K562 (cell line): ENCODE results near the gene RNF44. TPM values are rescaled to one million over a fixed set of nuclear protein-coding genes. Genes with fewer than 3 reads are reported as not detected.

Experiments used
- ATAC-seq: fragments of 200-7000 bp; cut with Tn5 transposase; 3 replicates; pipeline ENCODE4 v1.9.1; 2020; ENCODE audit warnings: moderate library complexity
- BruUV-seq: library from RNA; stranded (reverse); fragments of 400-500 nt; replicated peaks from 2 replicates; lab custom pipeline; 2021; lab: Mats Ljungman, UMichigan
- CTCF ChIA-PET: fragments of 300-600 bp; formaldehyde crosslinking; extraction: SDS; loops from one replicate; lab custom pipeline; 2021; ENCODE audit warnings: low intra/inter-chr PET ratio; lab: Yijun Ruan, JAX
- POLR2A ChIA-PET: fragments of 300-600, 350-650 bp; sonication (Branson Sonifier 250); formaldehyde crosslinking; extraction: SDS; loops from one replicate; lab custom pipeline; 2021; ENCODE audit warnings: antibody characterized with exemption, inconsistent platforms; lab: Yijun Ruan, JAX
- DNase-seq, 4 experiments: peaks; one replicate each; pipeline versions ENCODE4 v3.0.0 to v3.0.0-alpha.2; 2011 to 2018; ENCODE audit warnings: low spot score in 3 of 4, mixed read lengths in 3 of 4; ENCODE audit errors: extremely low read depth in 1 of 4
- FAIRE-seq: peaks from 2 replicates; lab custom pipeline; 2011; peaks lifted over from hg19 to GRCh38; lab: Jason Lieb, UNC
- H2AFZ ChIP-seq: 2 replicates; pipeline ENCODE4 v1.6.0; 2011; ENCODE audit warnings: low read depth, low read length, control low read depth, inconsistent platforms
- H3K27ac ChIP-seq: fragments of 200-600 bp; 3 replicates; pipeline ENCODE4 v1.8.0; 2011; ENCODE audit warnings: low read depth, mild to moderate bottlenecking, control low read depth, inconsistent platforms, low read length, moderate library complexity, mixed read lengths; ENCODE audit errors: extremely low read depth
- H3K27me3 ChIP-seq, 2 experiments: fragments of 300-600 bp in 1 of 2; 2 replicates in 1 of 2; 3 replicates in 1 of 2; pipeline versions ENCODE4 v1.6.0 to v1.8.0; 2011; ENCODE audit warnings: inconsistent platforms in 2 of 2, low read length in 2 of 2, mild to moderate bottlenecking in 1 of 2, mixed read lengths in 1 of 2, moderate library complexity in 1 of 2; ENCODE audit not compliant: control insufficient read depth in 2 of 2, insufficient read depth in 2 of 2
- H3K36me3 ChIP-seq: fragments of 300-600 bp; 3 replicates; pipeline ENCODE4 v1.8.0; 2011; ENCODE audit warnings: mild to moderate bottlenecking, low read length, inconsistent platforms; ENCODE audit not compliant: control insufficient read depth, insufficient read depth
- H3K4me1 ChIP-seq, 2 experiments: fragments of 200-600 bp in 1 of 2; replicated peaks in 1 of 2; 2 replicates in 1 of 2; 3 replicates in 1 of 2; pipeline versions ENCODE4 v1.5.1 to v1.8.0; 2011; ENCODE audit warnings: inconsistent platforms in 2 of 2, low read length in 2 of 2, mild to moderate bottlenecking in 1 of 2, mixed read lengths in 1 of 2, moderate library complexity in 1 of 2; ENCODE audit not compliant: control insufficient read depth in 2 of 2, insufficient read depth in 2 of 2
- H3K4me2 ChIP-seq: 2 replicates; pipeline ENCODE4 v1.6.1; 2011; ENCODE audit warnings: low read length, control low read depth, inconsistent platforms, mixed read lengths; ENCODE audit not compliant: insufficient read depth
- H3K4me3 ChIP-seq: fragments of 200-600 bp; sonication (generic), shearing (Covaris generic); 2 replicates; pipeline ENCODE4 v1.5.1; 2016; ENCODE audit warnings: control low read depth, inconsistent platforms
- H3K79me2 ChIP-seq: fragments of 200-600 bp; 3 replicates; pipeline ENCODE4 v1.8.0; 2011; ENCODE audit warnings: low read length, inconsistent platforms; ENCODE audit not compliant: control insufficient read depth, insufficient read depth
- H3K9ac ChIP-seq, 2 experiments: 2 replicates each; pipeline versions ENCODE4 v1.6.0 to v1.6.1; 2011; ENCODE audit warnings: low read depth in 2 of 2, low read length in 2 of 2, control low read depth in 1 of 2, inconsistent platforms in 1 of 2, mild to moderate bottlenecking in 1 of 2, mixed read lengths in 1 of 2; ENCODE audit not compliant: insufficient read depth in 1 of 2
- H3K9me1 ChIP-seq: one replicate; pipeline ENCODE4 v1.6.0; 2011; ENCODE audit warnings: inconsistent platforms, mild to moderate bottlenecking, low read length, moderate library complexity; ENCODE audit not compliant: control insufficient read depth, insufficient read depth
- H3K9me3 ChIP-seq: replicated peaks from 2 replicates; pipeline ENCODE4 v1.5.1; 2011; ENCODE audit warnings: low read depth, low read length, inconsistent platforms; ENCODE audit not compliant: control insufficient read depth, insufficient read depth
- H4K20me1 ChIP-seq: replicated peaks from 2 replicates; pipeline ENCODE4 v1.6.1; 2011; ENCODE audit warnings: low read length, inconsistent platforms, mixed read lengths; ENCODE audit not compliant: control insufficient read depth, insufficient read depth
- ARID1B ChIP-seq: fragments of 450-650 bp; IDR thresholded peaks from 2 replicates; pipeline ENCODE4 v1.6.1; 2016; ENCODE audit warnings: antibody characterized with exemption, mild to moderate bottlenecking, inconsistent platforms
- ELF2 ChIP-seq: fragments of 250-450 bp; sonication (Bioruptor Pico); IDR thresholded peaks from 2 replicates; pipeline ENCODE4 v1.5.0; 2021; ENCODE audit warnings: mild to moderate bottlenecking
- ETS2 ChIP-seq: IDR thresholded peaks from 2 replicates; pipeline ENCODE4 v1.6.1; 2016; ENCODE audit warnings: borderline replicate concordance, missing genetic modification characterization, mild to moderate bottlenecking, moderate library complexity, missing compliant biosample characterization; ENCODE audit not compliant: poor library complexity, severe bottlenecking
- HDAC3 ChIP-seq: fragments of 450-650 bp; IDR thresholded peaks from 2 replicates; pipeline ENCODE4 v1.6.1; 2018; ENCODE audit warnings: borderline replicate concordance, mild to moderate bottlenecking, moderate library complexity; ENCODE audit not compliant: partially characterized antibody
- HES1 ChIP-seq: fragments of 450-650 bp; IDR thresholded peaks from 2 replicates; pipeline ENCODE4 v1.6.1; 2016; ENCODE audit warnings: low read depth, mild to moderate bottlenecking, moderate library complexity
- SMARCA5 ChIP-seq: fragments of 450-650 bp; IDR thresholded peaks from 2 replicates; pipeline ENCODE4 v1.6.1; 2016
- ZC3H11A ChIP-seq: IDR thresholded peaks from 2 replicates; pipeline ENCODE4 v1.6.1; 2012; ENCODE audit warnings: low read depth, low read length, improper control_type of control experiment
- ZSCAN29 ChIP-seq: fragments of 450-650 bp; IDR thresholded peaks from 2 replicates; pipeline ENCODE4 v1.6.1; 2017
- WGBS: fragments of 100-300 bp; shearing (Covaris generic); methylation state at CpG from one replicate; pipeline ENCODE4 v1.1.6; 2016; ENCODE audit warnings: low coverage, mixed read lengths; ENCODE audit not compliant: insufficient coverage; ENCODE audit errors: missing lambda C conversion rate; 5-methylcytosine and 5-hydroxymethylcytosine counted together
- in situ Hi-C: fragments of 300-500 bp; cut with MboI; formaldehyde crosslinking; loops from 4 replicates; pipeline ENCODE4 v1.15.0; 2018; ENCODE audit warnings: inconsistent platforms, mixed read lengths
- intact Hi-C: fragments of 100-400 bp; cut with micrococcal nuclease; formaldehyde crosslinking; loops from 2 replicates; pipeline ENCODE4 v1.14.2; 2022
- polyA plus RNA-seq, 8 experiments: library from polyadenylated mRNA; depleted of rRNA in 4 of 8; stranded (reverse) in 5 of 8; unstranded in 3 of 8; fragments of >200 nt; fragmentation: Nextera tagmentation in 2 of 8; fragmentation: Illumina TruSeq in 1 of 8; extraction: Ambion mirVana in 2 of 8; extraction: Trizol in 1 of 8; gene quantifications; 2 replicates each; pipeline versions ENCODE4 v1.2.1 to v1.2.3, GENCODE V29; 2011 to 2014; ENCODE audit warnings: inconsistent platforms in 1 of 8, missing spikeins in 1 of 8
- total RNA-seq, 7 experiments: library from RNA; depleted of rRNA in 6 of 7; stranded (reverse); fragments of >200 nt in 6 of 7; fragmentation: Illumina TruSeq in 2 of 7; extraction: Trizol in 2 of 7; gene quantifications; 2 replicates each; pipeline versions ENCODE4 v1.2.1 to v1.2.3, GENCODE V29; 2011 to 2021; ENCODE audit warnings: low replicate concordance in 1 of 7
- TF ChIP-seq, protein P1 (sequence below), 2 experiments: fragments of 450-650 bp in 1 of 2; sonication (generic) in 1 of 2; formaldehyde crosslinking in 1 of 2; IDR thresholded peaks; 2 replicates each; pipeline versions ENCODE4 v1.7.1 to v1.9.0; 2016 to 2022; ENCODE audit warnings: inconsistent platforms in 1 of 2, mild to moderate bottlenecking in 1 of 2, missing genetic modification reagents in 1 of 2
- TF ChIP-seq, protein P2 (sequence below): fragments of 450-650 bp; formaldehyde crosslinking; IDR thresholded peaks from 2 replicates; pipeline ENCODE4 v1.4.0; 2020; ENCODE audit warnings: mild to moderate bottlenecking, moderate library complexity

Gene RNF44
- total and polyA plus RNA-seq, 9 of the 15 experiments (the other 6 are each of a cell fraction or from before 2014, with no cell fraction given), result 1.6 to 82.6 (median 7.4) TPM

DNA sequence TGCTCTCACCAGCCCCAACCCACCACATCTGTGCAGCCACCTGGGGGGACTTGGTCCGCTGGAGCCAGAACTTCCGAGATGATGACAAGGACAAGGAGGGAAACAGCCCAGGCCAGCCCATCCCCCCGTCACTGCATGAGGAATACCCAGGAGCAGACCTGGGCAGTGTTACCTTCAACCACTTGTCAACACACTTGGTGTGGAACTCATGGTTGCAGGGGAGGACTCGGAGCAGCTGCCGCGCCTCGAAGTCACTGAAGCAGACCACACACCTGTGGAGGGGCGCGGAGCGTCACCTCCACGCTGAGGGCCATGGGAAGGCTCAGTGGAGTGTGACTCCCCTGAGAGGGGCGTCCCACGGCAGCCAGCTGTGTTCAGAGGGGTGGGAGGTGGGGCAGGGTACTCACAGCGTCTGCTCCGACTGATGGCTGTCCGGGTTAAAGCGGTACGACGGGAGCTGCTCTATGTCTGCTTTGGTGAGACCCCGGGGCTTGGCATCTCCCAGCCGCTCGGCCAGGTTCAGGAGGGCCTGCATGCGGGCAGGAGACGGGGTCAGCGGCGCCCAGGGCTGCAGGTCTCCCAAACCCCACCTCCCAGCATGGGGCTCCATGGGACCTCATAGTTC is 8.0 kb downstream of the RNF44 start:
- Histone ChIP-seq H3K4me3 (no peak overlapping the region), H4K20me1 (peaks cover 16% of the 10 kb centered on the region; the same call in 1 of the 2 replicates)
- TF ChIP-seq ZSCAN29 (no peak), ETS2 (tag) (no peak), HDAC3 (no peak), HES1 (no peak), ELF2 (CRISPR knock-in tag) (no peak), ZC3H11A (no peak), ARID1B (no peak), SMARCA5 (no peak)
- TF ChIP-seq, protein P1, sequence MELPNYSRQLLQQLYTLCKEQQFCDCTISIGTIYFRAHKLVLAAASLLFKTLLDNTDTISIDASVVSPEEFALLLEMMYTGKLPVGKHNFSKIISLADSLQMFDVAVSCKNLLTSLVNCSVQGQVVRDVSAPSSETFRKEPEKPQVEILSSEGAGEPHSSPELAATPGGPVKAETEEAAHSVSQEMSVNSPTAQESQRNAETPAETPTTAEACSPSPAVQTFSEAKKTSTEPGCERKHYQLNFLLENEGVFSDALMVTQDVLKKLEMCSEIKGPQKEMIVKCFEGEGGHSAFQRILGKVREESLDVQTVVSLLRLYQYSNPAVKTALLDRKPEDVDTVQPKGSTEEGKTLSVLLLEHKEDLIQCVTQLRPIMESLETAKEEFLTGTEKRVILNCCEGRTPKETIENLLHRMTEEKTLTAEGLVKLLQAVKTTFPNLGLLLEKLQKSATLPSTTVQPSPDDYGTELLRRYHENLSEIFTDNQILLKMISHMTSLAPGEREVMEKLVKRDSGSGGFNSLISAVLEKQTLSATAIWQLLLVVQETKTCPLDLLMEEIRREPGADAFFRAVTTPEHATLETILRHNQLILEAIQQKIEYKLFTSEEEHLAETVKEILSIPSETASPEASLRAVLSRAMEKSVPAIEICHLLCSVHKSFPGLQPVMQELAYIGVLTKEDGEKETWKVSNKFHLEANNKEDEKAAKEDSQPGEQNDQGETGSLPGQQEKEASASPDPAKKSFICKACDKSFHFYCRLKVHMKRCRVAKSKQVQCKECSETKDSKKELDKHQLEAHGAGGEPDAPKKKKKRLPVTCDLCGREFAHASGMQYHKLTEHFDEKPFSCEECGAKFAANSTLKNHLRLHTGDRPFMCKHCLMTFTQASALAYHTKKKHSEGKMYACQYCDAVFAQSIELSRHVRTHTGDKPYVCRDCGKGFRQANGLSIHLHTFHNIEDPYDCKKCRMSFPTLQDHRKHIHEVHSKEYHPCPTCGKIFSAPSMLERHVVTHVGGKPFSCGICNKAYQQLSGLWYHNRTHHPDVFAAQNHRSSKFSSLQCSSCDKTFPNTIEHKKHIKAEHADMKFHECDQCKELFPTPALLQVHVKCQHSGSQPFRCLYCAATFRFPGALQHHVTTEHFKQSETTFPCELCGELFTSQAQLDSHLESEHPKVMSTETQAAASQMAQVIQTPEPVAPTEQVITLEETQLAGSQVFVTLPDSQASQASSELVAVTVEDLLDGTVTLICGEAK (IDR thresholded peaks at IDR 0.05), result no peak
- TF ChIP-seq, protein P1 (CRISPR knock-in tag; IDR thresholded peaks at IDR 0.05), result no peak
- TF ChIP-seq, protein P2, sequence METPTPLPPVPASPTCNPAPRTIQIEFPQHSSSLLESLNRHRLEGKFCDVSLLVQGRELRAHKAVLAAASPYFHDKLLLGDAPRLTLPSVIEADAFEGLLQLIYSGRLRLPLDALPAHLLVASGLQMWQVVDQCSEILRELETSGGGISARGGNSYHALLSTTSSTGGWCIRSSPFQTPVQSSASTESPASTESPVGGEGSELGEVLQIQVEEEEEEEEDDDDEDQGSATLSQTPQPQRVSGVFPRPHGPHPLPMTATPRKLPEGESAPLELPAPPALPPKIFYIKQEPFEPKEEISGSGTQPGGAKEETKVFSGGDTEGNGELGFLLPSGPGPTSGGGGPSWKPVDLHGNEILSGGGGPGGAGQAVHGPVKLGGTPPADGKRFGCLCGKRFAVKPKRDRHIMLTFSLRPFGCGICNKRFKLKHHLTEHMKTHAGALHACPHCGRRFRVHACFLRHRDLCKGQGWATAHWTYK (CRISPR knock-in tag), result no peak

More for the DNA sequence above, 8.0 kb downstream of the RNF44 start:
- 94% methylated on average over 21 of the region's 26 CpGs for WGBS
- Histone ChIP-seq H3K27me3 (no peaks in the 10 kb centered on the region), H2AFZ (no peak overlapping the region), H3K9ac (no peak overlapping the region), H3K4me2 (no peak overlapping the region), H3K9me1 (peaks cover 4% of the 10 kb centered on the region), H3K9me3 (no peaks in the 10 kb centered on the region), H3K36me3 (peaks cover 64% of the 10 kb centered on the region; the same call in 2 of the 3 replicates), H3K4me1 (peaks cover 12 to 47% of the 10 kb centered on the region in 2 experiments), H3K27ac (no peak overlapping the region), H3K79me2 (peaks cover 17% of the 10 kb centered on the region)
- DNase-seq (no peak), ATAC-seq (no peak), FAIRE-seq (no peak)
- ChIA-PET CTCF (no interaction called here), POLR2A (interaction anchor here (0.9 to 2.0 kb wide), 2 partner anchors 8 to 11 kb away, joined by 3 to 6 read pairs; partner anchors contain the start of gene RNF44)
- in situ Hi-C loops, result no loop called here
- no TSS peak for BruUV-seq
- intact Hi-C loops, result no loop called here
